HuH-7 (cell line): ENCODE results near the gene PIP5K1B.

ENCODE experiments used
- DNase-seq: peaks from one replicate; pipeline ENCODE4 v3.0.0; 2011; ENCODE audit warnings: low spot score

PIP5K1B gene

DNA sequence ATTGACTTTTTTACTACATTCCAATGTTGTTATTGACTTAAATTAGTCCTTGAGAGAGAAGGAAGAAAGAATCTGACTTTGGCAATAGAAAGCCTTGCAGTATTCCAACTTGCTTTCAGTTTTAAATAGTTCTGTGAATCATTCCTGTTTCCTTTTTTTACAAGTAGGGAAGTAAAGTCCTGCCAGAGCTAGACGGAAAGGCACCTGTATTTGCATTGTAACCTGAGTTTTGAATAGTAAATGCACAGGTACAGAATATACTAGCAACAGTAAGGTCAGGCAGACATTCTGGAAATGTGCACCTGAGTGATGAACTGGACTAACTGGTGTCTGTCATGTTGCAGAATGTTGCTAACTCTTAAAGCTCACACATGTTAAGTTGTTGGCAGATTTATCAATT is 208.0 kb downstream of the PIP5K1B start:
- no peak for DNase-seq

DNA sequence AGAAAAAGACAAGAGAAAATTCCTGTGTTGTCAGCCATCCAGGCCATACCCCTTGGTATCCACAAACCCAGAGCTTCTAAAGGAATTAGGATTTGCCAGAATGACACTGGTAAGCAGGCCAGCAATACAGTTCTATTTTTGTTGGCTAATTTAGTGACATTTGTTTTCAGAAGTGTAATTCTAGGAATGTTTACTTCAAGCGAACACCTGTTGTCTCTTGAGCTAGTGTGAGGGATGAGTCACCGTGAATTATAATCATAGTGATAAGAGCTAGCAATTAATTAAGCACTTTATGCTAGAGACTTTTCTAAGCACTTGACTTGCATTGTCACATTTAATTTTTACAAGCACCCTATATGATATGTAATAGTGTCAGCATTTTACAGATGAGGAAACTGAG is 209.7 kb downstream of the PIP5K1B start:
- no peak for DNase-seq

DNA sequence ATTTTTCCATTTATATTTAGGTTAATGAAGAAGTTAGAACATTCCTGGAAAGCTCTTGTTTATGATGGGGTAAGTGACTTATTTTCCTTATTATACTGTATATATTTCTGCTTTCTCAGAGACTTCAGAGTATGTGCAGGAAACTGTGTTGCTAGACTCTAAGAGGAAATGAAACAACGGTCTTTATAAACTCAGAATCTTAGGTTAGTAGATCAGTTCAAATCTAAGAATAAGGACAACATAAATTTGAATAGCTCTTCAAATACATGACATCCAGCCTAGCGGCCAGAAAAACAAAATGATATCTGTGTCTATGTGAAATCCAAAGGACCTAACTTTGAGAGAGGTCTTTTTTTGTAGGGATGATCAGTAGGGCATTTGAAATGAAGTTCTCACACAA is 214.6 kb downstream of the PIP5K1B start:
- no peak for DNase-seq

DNA sequence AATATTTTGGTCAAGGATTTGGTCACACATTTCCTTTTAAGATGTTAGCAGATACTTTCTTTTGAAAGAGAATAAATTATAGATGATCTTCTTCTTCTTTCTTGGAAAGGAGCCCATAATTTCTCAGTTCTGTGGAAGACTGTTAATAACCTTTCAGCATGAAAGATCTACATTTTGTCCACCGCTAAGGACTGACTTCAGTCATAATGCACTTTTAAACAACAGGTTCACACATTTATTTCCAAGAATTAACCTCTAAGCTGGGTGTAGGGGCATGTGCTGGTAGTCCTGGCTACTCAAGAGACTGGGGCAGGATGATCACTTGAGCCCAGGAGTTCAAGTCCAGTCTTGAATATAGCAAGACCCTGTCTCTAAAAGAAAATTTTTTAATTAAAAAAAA is 215.9 kb downstream of the PIP5K1B start:
- no peak for DNase-seq

DNA sequence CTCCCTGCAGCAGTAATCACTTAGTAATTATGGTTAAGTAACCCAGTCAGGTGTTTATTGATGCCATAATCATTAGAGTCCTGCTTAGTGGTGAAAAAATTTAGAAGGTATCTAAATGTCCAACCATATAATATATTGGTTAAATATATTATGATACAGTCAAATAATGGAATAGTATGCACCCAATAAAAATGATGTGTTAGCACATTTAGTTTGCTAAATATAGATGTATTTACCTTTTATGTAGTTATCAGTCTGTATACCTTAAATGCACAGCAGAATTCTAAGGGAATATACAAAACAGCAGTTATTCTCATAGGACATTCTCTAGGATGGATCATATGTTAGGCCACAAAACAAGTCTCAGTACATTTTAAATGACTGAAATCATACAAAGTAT is 218.4 kb downstream of the PIP5K1B start:
- no peak for DNase-seq

DNA sequence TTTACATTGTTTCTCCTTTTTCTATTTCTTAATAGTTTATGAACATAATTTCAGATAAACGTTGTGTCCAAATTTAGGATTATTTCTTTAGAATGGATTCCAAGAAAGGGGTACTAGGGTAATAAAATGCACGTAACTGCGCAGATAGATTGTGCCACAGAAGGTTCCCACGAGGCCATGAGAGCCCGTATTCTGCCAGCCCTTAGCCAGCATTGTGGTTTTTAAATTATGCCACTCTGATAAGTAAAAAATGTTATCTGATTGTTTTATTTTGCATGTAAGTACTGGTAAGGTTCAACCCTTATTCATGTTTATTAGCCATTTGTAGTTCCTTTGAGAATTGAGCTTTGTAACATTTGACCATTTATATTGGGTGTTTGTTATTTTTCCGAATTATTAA is 220.1 kb downstream of the PIP5K1B start:
- DNase-seq = no peak

DNA sequence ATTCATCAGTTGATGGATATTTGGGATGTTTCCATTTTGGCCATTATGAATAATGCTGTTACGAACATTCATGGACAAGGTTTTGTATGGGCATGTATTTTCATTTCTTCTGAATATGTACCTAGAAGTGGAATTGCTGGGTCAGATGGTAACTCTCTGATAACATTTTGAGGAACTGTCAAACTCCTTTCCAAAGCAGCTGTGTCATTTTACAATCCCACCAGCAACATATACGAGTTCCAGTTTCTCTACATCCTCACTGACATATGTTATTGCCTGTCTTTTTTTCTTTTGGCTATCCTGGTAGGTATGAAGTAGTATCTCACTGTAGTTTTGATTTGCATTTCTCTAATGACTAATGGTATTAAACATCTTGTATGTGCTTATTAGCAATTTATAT is 222.1 kb downstream of the PIP5K1B start:
- DNase-seq = no peak

DNA sequence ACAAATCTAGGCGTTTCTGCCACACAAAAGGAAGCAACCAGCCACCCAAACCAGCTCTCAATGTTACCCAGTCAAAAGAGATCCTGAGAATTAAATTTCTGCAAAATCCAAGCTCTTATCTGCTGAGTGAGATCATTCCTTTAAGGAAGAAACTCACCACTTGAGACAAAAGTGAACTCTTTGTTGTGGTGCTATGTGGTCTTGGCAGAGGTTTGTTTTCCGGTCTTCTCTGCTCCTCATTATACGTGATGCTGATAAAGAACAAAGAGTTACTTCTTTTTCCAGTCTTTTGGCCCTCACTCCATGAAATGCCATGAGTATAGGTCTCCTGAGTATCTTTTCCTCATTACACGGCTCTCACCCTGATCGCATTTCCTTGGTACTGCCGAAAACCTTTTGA is 226.8 kb downstream of the PIP5K1B start:
- DNase-seq = no peak

DNA sequence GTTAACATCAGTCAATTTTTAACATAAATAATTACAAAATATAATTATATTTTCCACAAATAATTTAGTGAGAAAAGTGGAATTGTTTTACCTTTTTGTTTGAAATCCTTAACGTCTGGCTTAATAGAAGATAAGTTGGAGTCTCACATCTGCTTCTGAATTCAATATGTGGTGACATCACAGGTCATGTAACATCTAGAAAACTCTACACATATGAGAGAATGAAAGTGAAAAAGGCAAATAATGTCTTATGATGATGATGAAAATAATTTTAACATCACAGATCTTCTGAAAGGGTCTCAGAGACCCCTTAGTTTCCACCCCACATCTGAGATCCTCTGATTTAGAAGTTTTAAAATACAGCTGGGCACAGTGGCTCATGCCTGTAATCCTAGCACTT is 227.4 kb downstream of the PIP5K1B start:
- DNase-seq = no peak

DNA sequence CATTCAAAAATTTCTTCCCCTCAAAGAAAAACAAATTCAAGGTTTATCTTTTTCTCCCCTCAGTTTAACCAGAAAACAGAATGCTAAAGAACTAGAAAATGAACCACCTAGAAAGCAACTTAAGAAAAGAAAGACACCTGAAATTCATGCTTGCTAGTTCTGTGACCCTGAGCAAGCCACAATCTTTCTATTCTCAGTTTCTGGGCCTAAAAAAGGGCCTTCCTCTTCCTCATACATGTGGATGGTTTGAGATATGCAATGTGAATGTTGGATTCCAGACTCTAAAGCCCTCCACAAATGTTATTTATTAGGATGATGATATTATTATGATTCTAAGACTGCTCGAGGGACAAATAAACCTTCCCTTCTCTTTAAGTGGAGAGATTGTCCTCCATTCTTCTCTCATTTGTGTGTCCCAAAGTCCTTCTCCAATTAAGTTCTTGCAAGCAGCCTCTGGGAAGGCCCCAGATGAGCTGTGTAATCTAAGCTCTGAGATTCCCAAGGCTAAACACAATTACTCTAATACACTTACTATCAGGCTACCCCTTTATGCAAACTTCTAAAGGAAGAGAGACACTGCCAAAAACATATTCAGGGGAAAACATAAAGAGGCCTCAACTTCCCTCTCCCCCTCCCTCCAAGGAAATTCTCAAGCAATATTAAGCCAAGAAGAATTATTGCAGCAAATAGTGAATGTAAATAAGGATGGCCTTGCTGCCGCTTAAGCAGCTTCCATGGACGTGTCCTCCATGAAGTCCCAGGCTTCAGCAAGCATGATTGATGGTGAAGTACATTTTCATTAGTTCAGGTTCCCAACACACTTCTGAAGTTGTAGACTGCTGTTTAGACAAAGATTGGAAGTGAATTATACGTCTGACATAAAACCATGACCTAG is 228.6 kb downstream of the PIP5K1B start:
- no peak for DNase-seq

DNA sequence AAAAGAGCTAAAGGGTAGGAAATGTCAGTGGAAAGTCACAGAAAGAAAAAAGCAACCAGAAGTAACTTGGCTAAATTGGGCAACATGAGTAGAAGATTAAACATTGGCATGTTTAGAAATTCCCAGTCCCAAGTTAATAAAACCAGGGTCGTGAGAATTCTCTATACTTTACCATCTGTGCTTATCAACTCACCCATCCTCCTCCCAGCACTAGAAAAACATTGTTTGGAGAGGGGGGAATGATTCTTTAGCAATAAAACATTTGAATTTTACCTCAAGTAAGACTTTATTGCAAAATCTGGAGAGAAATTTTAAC is 229.2 kb downstream of the PIP5K1B start:
- DNase-seq = no peak

DNA sequence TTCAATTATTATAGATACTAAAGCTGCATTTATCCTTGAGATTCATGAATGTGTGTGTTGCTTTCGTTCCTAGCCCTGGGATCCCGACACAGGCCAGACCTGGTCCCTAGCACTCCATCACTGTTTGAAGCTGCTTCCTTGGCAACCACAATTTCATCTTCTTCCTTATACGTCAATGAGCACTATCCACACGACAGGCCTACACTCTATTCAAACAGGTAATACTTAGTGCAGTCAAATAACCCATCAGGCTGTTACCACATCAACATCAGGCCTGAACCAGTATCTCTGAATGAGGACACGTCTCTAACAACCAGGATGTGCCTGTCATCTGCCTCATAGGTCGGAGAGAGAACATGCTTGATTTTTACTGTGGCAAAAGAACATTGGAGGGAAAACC is 235.5 kb downstream of the PIP5K1B start:
- DNase-seq = no peak

DNA sequence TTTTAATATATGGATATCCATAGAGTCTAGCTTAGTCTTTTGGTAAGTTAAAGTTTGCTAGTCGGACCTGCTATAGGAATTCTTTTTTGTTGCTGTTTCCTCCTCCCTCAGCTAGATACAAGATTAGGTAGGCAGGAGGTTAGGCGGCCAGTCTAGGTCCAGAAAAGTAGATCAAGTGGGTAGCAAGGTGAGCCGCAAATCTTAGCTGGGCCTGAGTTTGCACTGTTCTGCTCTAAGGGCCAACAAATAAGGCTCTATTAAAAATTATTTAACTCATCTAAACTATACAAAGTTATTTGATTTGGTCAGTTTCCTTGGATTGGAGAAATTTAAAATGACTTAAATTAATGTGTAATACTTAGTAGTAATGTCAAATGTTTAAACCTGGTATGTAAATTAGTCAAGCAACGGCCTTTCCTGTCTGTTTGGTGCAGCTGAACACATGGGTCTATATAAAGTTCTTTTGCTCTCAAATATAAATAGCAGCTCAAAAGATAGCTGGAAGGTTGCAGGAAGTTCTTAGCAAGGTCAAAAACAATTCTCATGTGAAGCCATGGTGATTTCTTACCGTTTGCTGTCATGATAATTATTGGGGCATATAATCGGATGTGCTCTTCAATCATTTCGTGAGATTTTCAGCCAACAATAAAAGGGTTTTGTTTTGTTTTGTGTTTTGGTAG is 236.9 kb downstream of the PIP5K1B start:
- DNase-seq = no peak

DNA sequence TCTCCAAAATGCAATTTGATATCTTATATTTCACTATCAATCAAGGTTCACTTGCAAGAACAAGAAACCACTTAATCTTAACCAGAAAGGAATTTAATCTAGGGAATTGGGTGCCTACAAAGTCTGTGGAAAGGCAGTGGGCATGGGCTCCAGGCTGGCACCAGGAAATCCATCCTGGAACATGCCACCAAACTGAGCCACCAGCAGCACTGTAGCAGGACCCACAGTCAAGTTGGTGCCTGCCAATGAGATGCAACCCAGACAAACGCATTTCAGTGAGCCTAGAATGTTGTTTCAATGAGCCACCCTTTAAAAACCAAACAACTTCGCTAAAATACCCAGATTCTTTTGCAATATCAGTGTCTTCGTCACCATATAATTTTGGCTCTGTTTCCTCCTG is 237.8 kb downstream of the PIP5K1B start:
- no peak for DNase-seq

DNA sequence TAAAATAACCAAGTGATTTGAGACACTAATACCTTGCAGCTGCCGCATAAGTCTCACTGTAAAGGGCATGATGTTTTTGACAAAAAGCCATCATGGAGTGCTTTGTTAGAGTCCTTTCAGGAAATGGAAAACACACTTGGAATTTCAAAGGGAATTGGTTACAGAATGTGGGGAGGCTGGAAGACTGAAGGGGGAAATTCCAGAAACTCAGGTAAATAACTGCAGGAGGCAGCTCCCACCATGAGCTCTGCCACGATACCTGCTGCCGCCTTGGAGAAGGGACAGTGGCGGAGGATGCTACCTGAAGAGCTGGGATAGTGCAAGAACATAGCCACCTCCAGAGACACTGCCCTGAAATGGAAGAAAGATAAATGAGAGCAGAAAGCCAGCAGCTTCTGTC is 242.0 kb downstream of the PIP5K1B start:
- DNase-seq = no peak

DNA sequence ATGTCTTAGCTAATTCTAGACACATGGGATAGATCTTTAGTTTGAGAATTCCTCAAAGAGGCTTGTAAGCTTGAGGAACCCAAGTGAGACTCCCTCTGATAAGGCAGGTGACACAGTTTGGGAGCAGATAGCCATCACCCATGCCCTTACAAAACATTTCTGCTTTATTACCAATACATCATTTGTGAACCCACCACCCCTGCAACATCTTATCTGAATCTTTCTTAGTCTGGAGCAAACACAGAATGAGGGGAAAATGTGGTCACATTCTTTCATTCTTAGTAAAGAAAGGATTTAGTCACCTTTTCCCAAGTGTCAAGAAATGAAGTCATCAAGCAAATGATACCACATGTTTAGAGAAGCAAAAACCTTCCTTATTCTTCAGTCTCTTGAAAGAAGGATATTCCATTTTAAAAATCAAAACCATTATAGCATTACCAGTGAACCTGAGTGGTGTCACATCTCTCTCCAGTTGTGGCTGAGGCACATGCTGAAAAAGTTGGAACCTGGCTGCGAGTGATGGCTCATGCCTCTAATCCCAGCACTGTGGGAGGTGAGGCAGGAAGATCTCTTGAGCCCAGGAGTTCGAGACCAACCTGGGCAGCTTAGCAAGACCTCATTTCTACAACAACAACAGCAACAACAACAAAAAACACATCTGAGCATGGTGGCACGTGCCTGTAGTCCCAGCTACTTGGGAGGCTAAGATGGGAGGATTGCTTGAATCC is 243.0 kb downstream of the PIP5K1B start:
- DNase-seq = no peak

DNA sequence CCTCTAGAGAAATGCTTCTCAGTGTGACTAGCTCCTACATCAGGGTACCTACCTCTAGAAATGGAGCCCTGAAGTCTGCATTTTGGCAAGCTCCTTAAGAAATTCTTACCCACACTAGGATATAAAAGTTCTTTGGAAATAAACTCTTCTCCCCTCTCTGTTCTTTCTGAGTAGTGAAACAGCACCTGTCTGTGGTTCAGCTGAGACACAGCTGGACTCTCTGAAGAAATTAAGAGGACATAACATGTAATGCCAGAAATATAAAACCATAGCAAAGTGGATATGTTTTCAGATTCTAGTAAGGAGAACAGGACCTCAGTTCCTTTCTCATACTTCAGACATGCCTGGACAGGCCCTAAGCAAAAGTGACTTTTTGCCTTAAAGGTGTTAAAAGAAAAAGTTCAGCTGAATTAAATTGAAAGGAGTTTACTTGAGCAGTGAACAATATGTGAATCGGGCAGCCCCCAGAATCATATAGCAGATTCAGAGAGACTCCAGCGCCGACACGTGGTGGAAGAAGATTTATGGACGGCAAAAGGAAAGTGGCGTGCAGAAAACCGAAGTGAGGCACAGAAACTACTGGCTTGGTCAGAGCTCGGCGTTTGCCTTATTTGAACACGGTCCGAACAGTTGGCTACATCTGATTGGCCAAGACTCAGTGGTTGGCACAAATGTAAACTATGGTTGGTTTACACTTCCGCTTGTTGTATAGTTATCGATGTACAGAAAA is 244.4 kb downstream of the PIP5K1B start:
- DNase-seq = no peak

DNA sequence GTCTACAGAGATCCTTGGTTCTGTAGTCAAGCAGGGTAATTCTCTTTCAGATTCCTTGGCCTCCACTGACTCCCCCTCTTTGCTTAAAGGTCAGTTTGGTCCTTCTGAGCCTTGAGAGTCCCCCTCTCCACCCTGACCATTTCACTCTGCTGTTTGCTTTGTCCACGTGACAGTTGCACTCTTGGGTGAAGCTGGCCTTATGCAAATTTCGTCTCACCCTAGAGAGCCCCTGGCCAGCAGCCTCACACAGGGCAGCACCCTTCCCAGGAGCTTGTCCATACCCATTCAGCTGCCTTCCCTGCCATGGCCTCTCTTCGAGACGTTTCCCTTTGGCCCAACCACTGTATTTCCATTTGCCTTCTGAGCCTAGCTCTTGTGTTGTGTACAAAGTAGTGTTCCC is 245.1 kb downstream of the PIP5K1B start:
- DNase-seq = no peak

DNA sequence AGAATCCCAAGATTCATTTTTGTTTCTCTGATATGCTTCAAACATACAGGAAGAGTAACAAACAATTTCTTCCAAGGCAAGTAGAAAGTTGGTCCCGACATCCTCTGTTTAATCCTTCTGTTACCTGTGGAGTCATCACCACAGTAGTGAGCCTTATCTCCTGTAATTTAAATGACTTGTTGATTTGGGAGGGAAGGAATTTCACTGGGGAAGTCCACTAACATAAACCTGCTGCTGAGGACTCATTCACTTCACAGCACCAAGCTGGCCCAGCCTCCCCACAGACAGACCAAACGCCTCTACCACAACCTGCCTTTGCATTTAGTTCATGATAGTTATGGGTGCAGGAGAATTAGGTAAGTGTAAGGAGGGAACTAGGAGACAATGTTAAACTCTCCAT is 245.6 kb downstream of the PIP5K1B start:
- no peak for DNase-seq

DNA sequence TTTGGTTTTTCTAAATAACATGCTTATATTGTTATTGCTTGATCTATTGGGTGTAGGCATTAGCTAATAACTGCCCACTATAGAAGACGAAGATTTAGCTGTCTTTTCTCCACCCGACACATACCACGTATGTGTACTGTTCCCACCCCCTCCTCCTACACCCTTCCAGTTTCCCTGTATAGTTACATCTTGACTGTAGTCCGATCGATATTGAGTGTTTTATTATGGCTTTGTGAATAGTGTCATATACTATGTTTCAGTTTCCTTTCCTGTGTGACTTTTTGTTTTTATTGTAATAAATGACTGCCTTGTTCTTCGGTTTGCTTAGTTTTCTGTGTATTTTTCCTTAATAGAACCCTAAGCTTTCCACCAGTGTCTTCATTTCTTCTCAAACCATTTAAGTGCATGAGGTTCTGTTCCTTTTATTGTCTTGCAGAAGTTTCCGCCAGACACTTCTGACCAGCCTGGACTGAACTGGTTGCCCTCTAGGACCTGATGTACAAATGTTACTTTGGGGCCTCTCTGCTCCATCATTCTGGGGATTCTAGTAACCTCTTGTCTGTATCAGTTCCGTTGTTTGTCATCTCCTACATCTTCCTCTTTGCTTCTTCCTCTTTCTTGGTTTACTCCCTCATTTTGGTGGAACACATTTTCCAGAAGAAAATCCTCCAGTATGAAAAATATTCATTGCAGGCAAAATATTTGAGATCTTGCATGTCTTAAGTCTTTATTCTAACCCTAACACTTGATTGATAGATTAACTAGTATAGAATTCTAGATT is 247.0 kb downstream of the PIP5K1B start:
- no peak for DNase-seq

DNA sequence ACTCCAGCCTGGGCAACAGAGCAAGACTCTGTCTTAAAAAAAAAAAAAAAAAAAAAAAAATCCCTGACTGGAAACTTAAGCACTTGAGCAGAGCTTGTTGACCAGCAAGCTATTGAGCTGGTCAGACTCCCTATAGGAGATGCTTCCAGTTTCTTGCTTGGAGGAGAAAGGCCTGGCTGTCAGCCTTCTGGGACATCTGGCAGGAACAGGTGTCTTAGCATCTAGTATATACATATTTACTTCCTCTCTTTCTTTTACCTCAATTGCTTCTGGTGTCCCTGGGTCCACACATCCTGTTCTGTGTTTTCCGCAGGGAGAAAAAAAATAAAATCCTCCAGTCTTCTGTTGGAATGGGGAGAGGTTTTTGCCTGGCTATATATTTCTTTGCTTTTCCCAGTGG is 248.7 kb downstream of the PIP5K1B start:
- no peak for DNase-seq

DNA sequence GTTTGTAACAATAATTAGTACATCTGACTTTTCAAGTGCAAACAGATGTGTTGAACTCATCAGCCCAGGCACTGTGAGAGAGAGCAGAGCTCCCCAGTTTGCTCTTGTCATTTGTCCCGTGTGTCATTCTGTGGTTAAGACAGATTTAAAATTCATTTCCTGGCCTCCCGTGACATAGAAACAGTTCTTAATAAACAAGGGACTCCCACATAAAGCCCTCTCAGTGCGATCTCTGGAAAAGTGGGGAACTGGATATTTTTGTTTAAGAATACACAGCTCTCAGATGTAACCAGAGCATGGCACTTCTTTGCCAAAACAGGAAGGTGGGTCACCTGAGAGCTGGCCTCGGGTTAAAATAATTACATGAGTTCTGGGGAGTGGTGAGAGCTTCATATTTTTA is 250.3 kb downstream of the PIP5K1B start:
- DNase-seq = no peak
